Brain pericyte (primary cell): Measurements from ENCODE around the gene INS.

Source experiments
- DNase-seq: peaks from one replicate; pipeline ENCODE4 v3.0.0-alpha.2; 2012; ENCODE audit warnings: low read depth, low spot score

The INS gene

DNA sequence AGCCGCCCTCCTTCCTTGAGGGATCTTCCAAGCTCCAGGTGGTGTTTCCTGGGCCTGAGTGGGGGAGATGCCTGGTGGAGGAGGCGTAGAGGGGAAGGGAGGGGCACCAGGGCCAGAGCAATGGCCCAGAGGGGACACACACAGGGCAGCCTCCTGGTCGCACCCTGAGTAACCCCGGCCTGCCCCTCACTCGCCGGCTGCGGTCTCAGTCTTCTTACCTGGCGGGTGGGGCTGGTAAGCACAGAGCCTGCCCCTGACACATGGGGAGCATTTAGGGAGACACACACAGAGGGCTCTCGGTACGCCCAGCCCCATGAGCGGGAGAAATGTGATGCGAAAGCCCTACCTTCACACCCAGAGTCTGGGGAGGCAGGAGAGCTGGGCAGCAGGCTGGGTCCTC lies 45.7 kb downstream of the INS start:
- no peak for DNase-seq

DNA sequence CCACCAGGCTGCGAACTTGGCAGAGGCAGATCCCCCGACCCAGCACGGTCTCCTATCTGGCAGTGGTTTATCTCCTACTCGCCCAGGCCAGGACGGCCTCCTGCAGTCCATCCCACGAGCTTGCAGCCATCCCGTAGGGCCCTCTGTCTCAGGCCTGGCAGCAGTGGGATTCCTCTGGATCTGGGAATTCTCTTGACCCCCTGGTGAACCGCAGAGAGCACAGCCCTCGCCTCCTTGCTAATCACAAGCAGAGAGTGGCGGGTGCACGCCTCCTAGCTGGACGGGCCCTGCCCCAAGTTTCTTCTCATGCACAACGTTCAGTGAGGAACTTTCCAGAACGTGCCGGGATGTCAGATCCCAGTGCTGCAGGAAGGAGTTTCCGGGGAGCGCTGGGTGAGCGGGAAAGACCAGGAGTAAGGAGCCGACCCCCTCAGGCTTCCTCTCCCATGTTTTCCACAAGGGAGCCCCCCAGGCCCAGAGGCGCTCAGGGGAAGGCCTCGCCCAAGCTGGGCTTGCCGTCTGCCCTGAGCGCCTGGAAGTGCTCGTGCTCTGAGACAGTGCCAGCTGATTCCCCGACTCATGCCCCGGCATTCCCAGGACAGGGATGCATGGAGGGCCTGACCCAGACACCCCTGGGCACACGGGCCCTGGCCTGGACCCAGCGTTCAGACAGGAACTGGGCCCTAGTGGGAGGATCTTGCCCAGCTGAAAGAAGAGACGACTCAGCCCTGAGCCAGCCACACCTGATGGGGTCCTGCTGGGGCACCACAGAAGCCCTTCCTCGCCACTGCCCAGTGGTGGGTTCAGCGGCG lies 46.4 kb downstream of the INS start:
- DNase-seq, result no peak

DNA sequence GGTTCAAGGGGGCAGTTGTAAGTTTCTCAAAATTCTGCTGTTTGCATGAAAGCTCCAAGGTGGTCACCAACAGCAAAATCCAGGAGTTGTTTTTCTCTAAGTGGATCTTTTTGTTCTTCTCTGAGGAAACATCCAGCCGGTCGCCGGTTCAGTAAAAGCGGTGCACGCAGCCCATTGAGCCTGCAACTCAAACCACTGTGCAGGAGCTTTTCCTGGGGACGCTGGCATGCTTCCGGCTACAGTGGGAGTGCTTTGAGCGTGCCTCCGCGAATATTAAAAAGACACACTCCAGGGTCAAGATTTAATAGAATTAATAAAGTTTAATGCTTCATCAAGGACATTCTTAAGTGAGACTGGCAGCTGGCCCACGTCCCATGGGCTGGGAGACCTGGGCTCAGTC lies 47.2 kb downstream of the INS start:
- no peak for DNase-seq

DNA sequence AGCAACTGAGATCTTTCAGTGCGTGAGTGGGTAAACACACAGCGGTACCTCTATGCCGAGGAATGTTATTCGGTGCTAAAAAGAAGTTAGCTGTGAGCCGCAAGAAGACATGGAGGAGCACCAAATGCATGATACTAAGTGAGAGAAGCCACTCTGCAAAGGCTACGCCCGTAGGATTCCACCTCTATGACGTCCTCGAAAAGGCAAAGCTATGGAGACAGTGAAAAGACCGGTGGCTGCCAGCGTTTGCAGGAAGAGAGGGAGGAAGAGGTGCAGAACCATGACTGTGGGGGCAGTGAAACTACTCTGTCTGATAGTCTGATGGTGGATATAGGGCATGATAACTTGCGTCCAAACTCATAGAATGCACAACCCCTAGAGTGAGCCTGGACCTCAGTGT lies 50.5 kb downstream of the INS start:
- DNase-seq, result no peak
